ENCODE results near the gene ZBTB2. TPM values are rescaled to one million over a fixed set of nuclear protein-coding genes. Genes with fewer than 3 reads are reported as not detected.
A peak's percentile ranks its signal among the peaks of the same experiment; 100 is the strongest.

ZBTB2 gene
- total RNA-seq, 3 donors from 2014 or later (not counting 1 experiment from before 2014, with no cell fraction given), result 27.4 to 36.9 (median 29.9) TPM

DNA sequence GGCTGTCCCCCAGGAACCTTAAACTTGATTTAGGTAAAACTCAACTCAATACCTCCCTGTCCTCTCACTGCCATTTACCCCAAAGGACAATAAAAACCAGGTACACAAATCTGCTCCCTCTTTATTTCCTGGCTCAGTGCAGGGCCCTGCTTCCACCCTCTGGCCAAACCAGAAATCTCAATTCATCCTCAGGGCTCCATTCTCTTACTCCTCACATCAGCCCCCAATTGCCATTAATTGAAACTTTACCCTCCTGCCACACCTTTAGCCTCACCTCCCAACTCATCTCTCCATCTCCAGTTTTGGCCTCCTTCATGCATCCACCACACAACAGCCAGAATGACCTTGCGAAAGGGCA, 10.5 kb downstream of the ZBTB2 start:
- peaks cover 69 to 72% of the 10 kb centered on the region in 2 donors for H3K4me1 Mint-ChIP-seq
- peak overlapping the region; percentile 94 to 95 for H3K27ac Mint-ChIP-seq
- 91% methylated on average over 1 of the region's 1 CpG for WGBS (ENCODE audit: insufficient coverage)
- no peaks in the 10 kb centered on the region for H3K27me3 Mint-ChIP-seq (ENCODE audit: low read depth in 2 of 2)
- Histone ChIP-seq H3K9me3 (ENCODE audit: control insufficient read depth, insufficient read depth, low read length) (no peaks in the 10 kb centered on the region), H3K4me3 (ENCODE audit: low read length) (no peak overlapping the region), H3K27me3 (ENCODE audit: control insufficient read depth, insufficient read depth, low read length) (no peaks in the 10 kb centered on the region), H3K36me3 (ENCODE audit: control insufficient read depth, insufficient read depth, low read length) (peaks cover 2% of the 10 kb centered on the region), H3K4me1 (ENCODE audit: control insufficient read depth, insufficient read depth, low read length) (peaks cover 22% of the 10 kb centered on the region), H3K27ac (ENCODE audit: low read length) (peak overlapping the region; percentile 96)
- intact Hi-C loops (cut with micrococcal nuclease), result loop anchor here (1.0 to 10.0 kb wide), 2 partner anchors 8 to 1604 kb away; partner anchors contain the start of gene FBXO5
- H3K9me3 Mint-ChIP-seq, result no peaks in the 10 kb centered on the region
- DNase-seq (no peak), ATAC-seq (peak in 2 of 3 donors; percentile 12 to 14)
- TF ChIP-seq, protein P1, sequence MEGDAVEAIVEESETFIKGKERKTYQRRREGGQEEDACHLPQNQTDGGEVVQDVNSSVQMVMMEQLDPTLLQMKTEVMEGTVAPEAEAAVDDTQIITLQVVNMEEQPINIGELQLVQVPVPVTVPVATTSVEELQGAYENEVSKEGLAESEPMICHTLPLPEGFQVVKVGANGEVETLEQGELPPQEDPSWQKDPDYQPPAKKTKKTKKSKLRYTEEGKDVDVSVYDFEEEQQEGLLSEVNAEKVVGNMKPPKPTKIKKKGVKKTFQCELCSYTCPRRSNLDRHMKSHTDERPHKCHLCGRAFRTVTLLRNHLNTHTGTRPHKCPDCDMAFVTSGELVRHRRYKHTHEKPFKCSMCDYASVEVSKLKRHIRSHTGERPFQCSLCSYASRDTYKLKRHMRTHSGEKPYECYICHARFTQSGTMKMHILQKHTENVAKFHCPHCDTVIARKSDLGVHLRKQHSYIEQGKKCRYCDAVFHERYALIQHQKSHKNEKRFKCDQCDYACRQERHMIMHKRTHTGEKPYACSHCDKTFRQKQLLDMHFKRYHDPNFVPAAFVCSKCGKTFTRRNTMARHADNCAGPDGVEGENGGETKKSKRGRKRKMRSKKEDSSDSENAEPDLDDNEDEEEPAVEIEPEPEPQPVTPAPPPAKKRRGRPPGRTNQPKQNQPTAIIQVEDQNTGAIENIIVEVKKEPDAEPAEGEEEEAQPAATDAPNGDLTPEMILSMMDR (IDR thresholded peaks at IDR 0.05), result no peak
- no peaks in the 10 kb centered on the region for H3K36me3 Mint-ChIP-seq
- H3K4me3 Mint-ChIP-seq, result peak overlapping the region; percentile 86

- Histone ChIP-seq H3K4me1 (ENCODE audit: control insufficient read depth, insufficient read depth, low read length) (peaks cover 28% of the 10 kb centered on the region), H3K36me3 (ENCODE audit: control insufficient read depth, insufficient read depth, low read length) (peaks cover 2% of the 10 kb centered on the region), H3K4me3 (ENCODE audit: low read length) (peak overlapping the region; percentile 37), H3K9me3 (ENCODE audit: control insufficient read depth, insufficient read depth, low read length) (no peaks in the 10 kb centered on the region), H3K27ac (ENCODE audit: low read length) (peak overlapping the region; percentile 96), H3K27me3 (ENCODE audit: control insufficient read depth, insufficient read depth, low read length) (no peaks in the 10 kb centered on the region)
- peaks cover 68 to 71% of the 10 kb centered on the region in 2 donors for H3K4me1 Mint-ChIP-seq
- no peaks in the 10 kb centered on the region for H3K27me3 Mint-ChIP-seq (ENCODE audit: low read depth in 2 of 2)
- ATAC-seq, result peak; percentile 76 to 88 (median 86)
- H3K9me3 Mint-ChIP-seq, result no peaks in the 10 kb centered on the region
- intact Hi-C loops (cut with micrococcal nuclease), result loop anchor here (1.0 to 10.0 kb wide), 2 partner anchors 9 to 1605 kb away; partner anchors contain the start of gene FBXO5
- H3K36me3 Mint-ChIP-seq, result no peaks in the 10 kb centered on the region
- WGBS (ENCODE audit: insufficient coverage), result 24% methylated on average over 13 of the region's 14 CpGs
- peak; percentile 30 to 66 for DNase-seq
- TF ChIP-seq, protein P1 (IDR thresholded peaks at IDR 0.05), result no peak
- peak overlapping the region; percentile 94 to 95 for H3K27ac Mint-ChIP-seq
- H3K4me3 Mint-ChIP-seq, result peak overlapping the region; percentile 86
Observed at GRCh38 chr6:151379933-151380847, 11.2 kb downstream of the ZBTB2 start.

DNA sequence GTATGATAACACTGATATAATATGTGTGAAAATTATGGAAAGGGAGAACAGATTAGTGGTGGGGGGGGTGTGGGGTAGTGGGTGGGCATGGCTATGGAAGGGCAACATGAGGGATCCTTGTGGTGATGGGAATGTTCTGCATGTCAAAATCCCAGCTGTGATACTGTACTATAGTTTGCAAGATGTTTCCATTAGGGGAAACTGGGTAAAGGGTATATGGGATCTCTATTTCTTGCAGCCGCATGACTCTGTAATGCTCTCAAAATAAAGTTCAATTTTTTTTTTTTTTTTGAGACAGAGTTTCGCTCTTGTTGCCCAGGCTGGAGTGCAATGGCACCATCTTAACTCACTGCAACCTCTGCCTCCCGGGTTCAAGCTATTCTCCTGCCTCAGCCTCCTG, 14.3 kb downstream of the ZBTB2 start:
- H3K27me3 ChIP-seq (ENCODE audit: control insufficient read depth, insufficient read depth, low read length), result no peaks in the 10 kb centered on the region
- intact Hi-C loops (cut with micrococcal nuclease), result no loop called here
- H3K4me3 ChIP-seq (ENCODE audit: low read length), result no peak overlapping the region
- Mint-ChIP-seq H3K27ac (peak overlapping the region in 1 of 2 donors; percentile 95), H3K27me3 (ENCODE audit: low read depth in 2 of 2) (no peaks in the 10 kb centered on the region), H3K9me3 (peaks cover 0 to 2% of the 10 kb centered on the region in 2 donors), H3K4me1 (peaks cover 77 to 86% of the 10 kb centered on the region in 2 donors), H3K4me3 (peak overlapping the region; percentile 81), H3K36me3 (no peaks in the 10 kb centered on the region)
- H3K4me1 ChIP-seq (ENCODE audit: control insufficient read depth, insufficient read depth, low read length), result peaks cover 54% of the 10 kb centered on the region
- no peak for ATAC-seq
- H3K36me3 ChIP-seq (ENCODE audit: control insufficient read depth, insufficient read depth, low read length), result no peaks in the 10 kb centered on the region
- 95% methylated on average over 3 of the region's 3 CpGs for WGBS (ENCODE audit: insufficient coverage)
- H3K9me3 ChIP-seq (ENCODE audit: control insufficient read depth, insufficient read depth, low read length), result no peaks in the 10 kb centered on the region
- DNase-seq, result no peak
- TF ChIP-seq, protein P1 (IDR thresholded peaks at IDR 0.05), result no peak
- H3K27ac ChIP-seq (ENCODE audit: low read length), result no peak overlapping the region
